ENCODE results near the gene ARMCX2.

The ARMCX2 gene

GRCh38 chrX:101617211-101618191 is 42.1 kb downstream of the ARMCX2 start, which contains the start of gene ARMCX6:
Gene ARMCX6 (minus strand): TSS chrX:101618000. CDS start chrX:101616620, 1,380 bp downstream.
- peak within 1 kb of the TSS; percentile 82 for H2AFZ ChIP-seq (ENCODE audit: low read length)
- peak; percentile 53 for TF ChIP-seq CTCF (conservative IDR thresholded peaks at IDR 0.05; ENCODE audit: low read length)
- no peak for TF ChIP-seq EZH2phosphoT487 (IDR thresholded peaks at IDR 0.05; ENCODE audit: borderline replicate concordance)
- H3K4me3 ChIP-seq (ENCODE audit: low read length, poor library complexity, severe bottlenecking), result peak within 1 kb of the TSS; percentile 86
- no peaks in the 10 kb centered on the region for H4K20me1 ChIP-seq (ENCODE audit: insufficient read depth, low read length, poor library complexity, severe bottlenecking)
- H3K79me2 ChIP-seq (ENCODE audit: insufficient read depth, low read length), result peaks cover 17% of the 10 kb centered on the region
- H3K9me2 ChIP-seq (replicated peaks; ENCODE audit: low read depth, low read length), result no peaks in the 10 kb centered on the region
- H3K4me2 ChIP-seq (ENCODE audit: low read depth, low read length, poor library complexity, severe bottlenecking), result peak within 1 kb of the TSS; percentile 88
- H3K27me3 ChIP-seq (ENCODE audit: insufficient read depth, low read length, poor library complexity, severe bottlenecking), result no peaks in the 10 kb centered on the region
- no peaks in the 10 kb centered on the region for H3F3A ChIP-seq (ENCODE audit: low read depth)
- H3K4me1 ChIP-seq (ENCODE audit: insufficient read depth, low read length, poor library complexity, severe bottlenecking), result peaks cover 22% of the 10 kb centered on the region
- H3K9ac ChIP-seq (ENCODE audit: low read depth, low read length, poor library complexity, severe bottlenecking), result peak within 1 kb of the TSS; percentile 86
- no peaks in the 10 kb centered on the region for H3K9me3 ChIP-seq (ENCODE audit: insufficient read depth, low read depth, low read length)
- H3K36me3 ChIP-seq (ENCODE audit: insufficient read depth, low read length), result no peaks in the 10 kb centered on the region

GRCh38 chrX:101605728-101606127 is 53.9 kb downstream of the ARMCX2 start:
- no peak overlapping the region for H2AFZ ChIP-seq (ENCODE audit: low read length)
- no peaks in the 10 kb centered on the region for H3K36me3 ChIP-seq (ENCODE audit: insufficient read depth, low read length)
- no peaks in the 10 kb centered on the region for H3K27me3 ChIP-seq (ENCODE audit: insufficient read depth, low read length, poor library complexity, severe bottlenecking)
- no peak overlapping the region for H3K9ac ChIP-seq (ENCODE audit: low read depth, low read length, poor library complexity, severe bottlenecking)
- H3K9me3 ChIP-seq (ENCODE audit: insufficient read depth, low read depth, low read length), result no peaks in the 10 kb centered on the region
- no peak overlapping the region for H3K4me3 ChIP-seq (ENCODE audit: low read length, poor library complexity, severe bottlenecking)
- TF ChIP-seq EZH2phosphoT487 (IDR thresholded peaks at IDR 0.05; ENCODE audit: borderline replicate concordance), result no peak
- TF ChIP-seq CTCF (conservative IDR thresholded peaks at IDR 0.05; ENCODE audit: low read length), result no peak
- no peaks in the 10 kb centered on the region for H4K20me1 ChIP-seq (ENCODE audit: insufficient read depth, low read length, poor library complexity, severe bottlenecking)
- no peaks in the 10 kb centered on the region for H3K79me2 ChIP-seq (ENCODE audit: insufficient read depth, low read length)
- H3K9me2 ChIP-seq (replicated peaks; ENCODE audit: low read depth, low read length), result no peaks in the 10 kb centered on the region
- no peaks in the 10 kb centered on the region for H3K4me1 ChIP-seq (ENCODE audit: insufficient read depth, low read length, poor library complexity, severe bottlenecking)
- no peaks in the 10 kb centered on the region for H3F3A ChIP-seq (ENCODE audit: low read depth)
- H3K4me2 ChIP-seq (ENCODE audit: low read depth, low read length, poor library complexity, severe bottlenecking), result no peak overlapping the region

Measured in Loucy (cell line).